NCI-H82 (cell line): ENCODE data around the gene ERC2.

Experiments used
- DNase-seq: peaks from one replicate; lab custom pipeline; 2025; lab: John Stamatoyannopoulos, UW

The ERC2 gene

DNA sequence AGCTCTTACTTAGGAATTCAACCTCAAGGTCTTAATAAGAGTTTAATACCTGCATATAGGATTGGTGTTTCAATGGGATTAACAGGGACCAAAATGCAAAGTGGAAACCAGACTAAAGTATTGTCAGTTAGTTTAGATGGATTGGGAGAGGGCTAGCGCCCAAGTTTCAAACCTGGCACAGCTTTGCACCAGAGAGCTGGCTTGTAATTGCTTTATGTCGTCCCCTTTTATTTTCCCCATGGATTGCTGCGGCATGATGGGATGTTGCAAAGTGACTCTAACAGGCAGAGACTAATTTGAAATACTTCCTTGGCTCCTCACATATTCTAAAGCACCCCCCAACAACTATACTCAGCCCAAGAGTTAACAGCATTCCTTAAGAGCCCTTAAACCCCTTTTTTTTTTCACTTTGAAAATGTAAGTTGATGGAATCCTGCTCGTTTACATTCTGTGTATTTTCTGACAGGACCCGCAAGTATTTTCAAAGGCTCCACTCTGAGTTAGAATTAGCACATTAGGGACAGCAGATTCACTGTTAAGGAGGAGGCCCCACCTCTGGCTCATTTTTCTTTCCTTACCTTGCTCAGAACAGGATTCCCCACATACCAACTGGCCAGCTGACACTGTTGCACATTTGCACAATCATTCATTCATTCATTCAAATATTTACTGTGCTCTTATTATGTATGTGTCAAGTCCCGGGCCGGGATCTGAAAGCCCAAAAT, 214.2 kb downstream of the ERC2 start:
- peak; percentile 29 for DNase-seq

DNA sequence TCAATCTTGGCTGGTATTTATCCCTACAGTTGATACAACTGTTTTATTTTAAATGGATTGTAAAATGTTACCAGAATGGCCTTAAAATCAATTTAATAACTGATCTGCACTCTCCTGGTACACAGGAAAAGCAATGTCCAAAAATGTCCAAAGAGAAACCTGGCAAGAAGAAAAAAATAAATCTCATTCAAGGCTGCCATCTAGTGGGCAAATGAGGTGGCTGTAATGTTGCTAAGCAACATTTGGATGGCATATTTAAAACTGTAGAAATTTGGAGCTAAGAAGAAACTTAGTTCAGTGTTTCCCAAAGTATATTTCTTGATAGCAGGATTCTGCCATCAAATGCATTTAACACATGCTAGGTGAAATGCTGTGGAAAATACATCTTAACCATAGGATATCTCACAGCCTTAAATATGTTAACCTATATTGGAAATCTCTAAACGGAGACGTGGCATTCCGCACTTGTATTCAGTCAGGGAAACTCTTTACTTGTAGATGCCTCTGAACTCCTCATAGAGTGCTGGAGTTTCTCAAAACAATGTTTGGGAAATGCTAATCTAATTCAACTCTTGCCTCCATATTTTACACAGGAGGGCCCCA, 216.8 kb downstream of the ERC2 start:
- peak; percentile 66 for DNase-seq

DNA sequence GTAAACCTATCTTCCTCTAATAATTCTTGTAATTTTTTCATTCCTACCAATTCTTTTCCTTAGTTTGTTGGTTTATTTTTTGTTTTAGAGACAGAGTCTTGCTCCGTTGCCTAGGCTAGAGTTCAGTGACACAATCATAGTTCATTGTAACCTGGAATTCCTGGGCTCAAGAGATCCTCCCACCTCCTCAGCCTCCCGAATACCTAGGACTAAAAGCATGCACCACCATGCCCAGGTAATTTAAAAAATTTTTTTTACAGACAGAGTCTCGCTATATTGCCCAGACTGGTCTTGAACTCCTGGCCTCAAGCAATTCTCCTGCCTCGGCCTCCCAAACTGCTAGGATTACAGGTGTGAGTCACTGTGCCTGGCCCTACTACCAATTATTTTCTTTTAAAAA, 220.2 kb downstream of the ERC2 start:
- no peak for DNase-seq

GRCh38 chr3:56238299-56238698, 230.0 kb downstream of the ERC2 start:
- DNase-seq = no peak

DNA sequence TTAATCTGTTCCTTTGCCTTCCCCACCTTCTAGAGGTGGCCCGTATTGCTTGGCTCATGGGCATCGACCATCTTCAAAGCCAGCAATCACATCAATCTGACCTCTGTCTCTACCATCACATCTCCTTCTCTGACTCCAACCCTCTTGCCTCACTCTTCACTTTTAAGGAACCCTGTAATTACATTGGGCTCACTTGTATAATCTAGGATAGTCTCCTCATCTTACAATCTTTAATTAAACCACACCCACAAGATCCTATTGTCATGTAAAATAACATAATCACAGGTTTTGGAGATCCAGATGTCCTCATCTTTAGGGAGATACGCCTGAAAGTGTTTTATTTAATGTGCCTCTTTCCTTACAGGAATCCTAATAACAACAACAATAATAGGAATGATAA, 234.5 kb downstream of the ERC2 start:
- no peak for DNase-seq

- DNase-seq = no peak
These were observed 239.0 kb downstream of the ERC2 start for GRCh38 chr3:56229311-56229710.

- DNase-seq = no peak
These were observed 245.4 kb downstream of the ERC2 start for GRCh38 chr3:56222866-56223265.

GRCh38 chr3:56219894-56220805, 248.1 kb downstream of the ERC2 start:
- DNase-seq = no peak

GRCh38 chr3:56209982-56210751, 258.1 kb downstream of the ERC2 start:
- DNase-seq = no peak

DNA sequence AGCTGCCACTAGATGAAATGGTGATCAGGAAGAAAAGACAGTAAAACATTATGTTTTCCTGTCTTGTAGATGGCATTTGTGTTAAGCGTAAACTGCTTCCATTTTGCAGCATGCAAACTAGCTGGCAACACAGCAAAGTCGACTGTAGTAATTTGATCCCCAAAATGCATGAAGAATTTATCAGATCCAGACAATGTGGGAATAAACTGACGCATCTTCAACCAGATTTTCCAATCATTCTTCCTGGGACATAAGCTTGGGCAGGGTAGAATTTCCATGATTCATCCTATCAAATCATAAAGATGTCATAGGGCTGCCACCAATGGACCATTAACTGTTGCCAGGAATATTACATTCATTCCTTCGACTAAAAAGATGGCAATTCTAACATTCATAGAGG, 260.3 kb downstream of the ERC2 start:
- no peak for DNase-seq

DNA sequence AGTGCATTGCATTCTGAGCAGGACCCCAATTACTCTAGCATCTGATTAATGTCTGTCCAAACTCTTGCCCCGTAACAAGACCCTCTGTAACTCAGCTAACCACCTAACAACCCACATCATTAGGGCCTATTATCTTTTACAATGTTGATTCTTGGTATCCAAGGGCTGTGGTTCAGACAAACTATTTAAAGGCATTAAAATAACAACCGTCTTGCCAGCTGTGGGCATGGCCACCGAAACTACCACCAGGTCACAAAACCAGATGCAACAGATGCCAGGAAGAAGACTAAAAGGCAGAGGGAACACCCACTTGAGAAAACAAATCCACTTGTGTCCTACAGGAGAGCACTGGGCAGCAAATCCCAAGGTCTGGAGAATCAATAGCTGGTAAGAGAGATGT, 262.9 kb downstream of the ERC2 start:
- no peak for DNase-seq

GRCh38 chr3:56202997-56203396, 265.3 kb downstream of the ERC2 start:
- peak; percentile 27 for DNase-seq

DNA sequence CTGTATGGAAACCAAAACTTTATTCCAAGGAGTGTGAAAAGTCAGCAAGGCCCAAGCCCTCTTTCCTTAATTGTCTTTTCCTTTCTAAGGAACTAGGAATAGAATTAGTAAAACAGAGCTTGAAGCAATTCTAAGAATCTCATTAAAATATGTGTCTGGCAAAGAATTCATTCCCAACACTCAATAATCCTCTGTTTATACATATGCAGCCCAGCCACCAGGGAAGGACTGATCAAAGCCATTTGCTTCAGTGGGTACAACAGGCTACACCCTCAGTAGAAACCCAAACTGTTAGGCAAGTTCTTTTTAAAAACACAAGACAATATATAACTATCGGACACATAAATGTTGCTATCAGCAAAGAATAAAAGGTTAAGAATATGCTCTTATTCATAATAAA, 266.9 kb downstream of the ERC2 start:
- no peak for DNase-seq

DNA sequence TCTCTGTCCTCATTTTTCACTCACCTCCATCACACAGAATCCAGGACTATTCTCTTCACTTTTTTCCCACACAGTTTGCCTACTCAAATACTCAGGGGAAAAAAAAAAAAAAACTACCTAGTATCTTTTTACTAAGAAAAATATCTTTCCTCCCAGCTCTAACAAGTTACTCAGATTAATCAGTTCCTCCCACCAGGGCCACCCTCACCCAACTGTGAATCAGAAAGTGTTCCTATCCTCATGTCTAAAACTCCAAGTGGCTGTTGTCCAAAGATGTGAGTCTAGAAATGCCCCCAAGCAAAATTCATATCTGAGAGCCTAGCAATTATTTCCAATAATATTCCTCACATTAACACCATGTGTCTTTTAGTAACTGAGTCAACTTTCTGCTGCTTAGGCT, 268.0 kb downstream of the ERC2 start:
- DNase-seq = no peak

DNA sequence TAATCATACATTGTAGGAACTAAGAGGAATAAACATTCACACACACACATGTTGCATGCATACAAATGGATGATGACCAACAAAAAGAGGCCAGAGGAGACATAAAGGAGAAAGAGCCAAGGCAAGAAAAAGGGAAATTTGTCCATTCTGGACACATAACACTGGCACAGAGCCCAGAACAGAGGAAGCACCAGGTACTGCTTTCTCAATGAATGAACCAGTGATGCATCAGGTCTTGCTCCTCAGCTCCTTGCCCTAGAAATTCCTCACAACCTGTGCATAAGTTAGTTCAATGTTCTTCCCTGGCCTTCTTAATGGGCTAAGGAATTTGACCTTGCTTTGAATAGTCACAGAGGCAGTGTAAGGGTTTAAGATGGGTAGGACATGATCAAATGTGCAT, 270.3 kb downstream of the ERC2 start:
- DNase-seq = no peak

- DNase-seq = no peak
These were observed 270.9 kb downstream of the ERC2 start for GRCh38 chr3:56197259-56197965.

GRCh38 chr3:56196700-56197099, 271.6 kb downstream of the ERC2 start:
- peak; percentile 22 for DNase-seq

DNA sequence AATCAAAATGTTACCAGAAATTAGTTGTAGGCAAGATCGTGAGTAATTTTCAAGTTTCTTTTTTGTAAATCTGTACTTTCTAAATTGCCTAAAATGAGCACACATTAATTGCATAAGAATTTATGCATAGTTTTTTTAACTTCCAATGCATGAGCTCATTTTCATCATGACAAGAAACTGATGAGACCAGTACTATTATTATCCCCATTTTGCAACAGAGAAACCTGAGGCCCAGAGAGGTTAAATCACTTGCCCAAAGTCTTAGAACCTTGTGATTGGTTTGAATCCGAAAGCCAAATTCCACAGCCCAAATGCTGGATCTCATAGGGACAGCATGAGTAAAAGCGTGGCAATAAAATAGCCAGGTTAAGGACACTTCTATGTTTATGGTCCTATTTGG, 274.7 kb downstream of the ERC2 start:
- DNase-seq = no peak

- no peak for DNase-seq
These were observed 276.3 kb downstream of the ERC2 start for GRCh38 chr3:56192001-56192400.

DNA sequence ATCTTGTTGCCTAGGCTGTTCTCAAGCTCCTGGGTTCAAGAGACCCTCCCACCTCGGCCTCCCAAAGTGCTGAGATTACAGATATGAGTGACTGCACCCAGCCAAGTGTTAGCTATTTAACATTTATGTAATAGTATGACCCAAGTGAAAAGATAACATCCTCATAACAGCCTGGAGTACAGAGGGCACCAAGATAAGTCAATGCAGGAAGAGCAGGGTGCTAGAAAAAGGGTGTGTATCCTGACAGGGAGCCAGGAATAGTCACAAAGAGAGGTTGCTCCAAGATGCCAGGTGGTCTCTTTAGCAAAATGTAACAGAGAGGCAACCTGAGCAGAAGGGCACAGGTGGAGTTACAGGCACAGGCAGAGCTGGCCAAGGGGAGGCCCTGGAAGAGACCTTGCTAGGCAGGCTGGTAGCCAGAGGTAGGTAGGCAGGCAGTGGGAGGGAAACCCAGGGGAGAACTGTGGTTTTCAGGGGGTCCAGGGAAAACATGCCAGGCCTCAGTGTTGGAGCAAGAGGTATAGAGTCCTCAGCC, 277.4 kb downstream of the ERC2 start:
- no peak for DNase-seq

DNA sequence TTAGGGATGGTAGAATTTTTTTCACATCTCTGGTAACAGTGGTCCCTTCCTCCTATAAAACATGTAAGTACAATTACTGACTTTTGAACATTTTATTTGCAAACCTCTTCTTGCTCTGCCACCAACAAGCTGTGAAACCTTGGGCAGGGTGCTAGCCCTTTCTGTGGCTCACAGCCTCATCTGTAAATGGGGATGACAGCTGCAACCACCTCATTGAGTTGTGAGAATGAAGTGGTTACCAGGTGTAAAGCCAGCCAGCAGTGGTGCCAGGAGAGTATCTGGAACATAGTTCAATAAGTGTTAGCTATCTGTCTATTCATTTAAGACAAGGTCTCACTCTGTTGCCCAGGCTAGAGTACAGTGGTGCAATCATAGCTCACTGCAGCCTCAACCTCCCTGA, 278.1 kb downstream of the ERC2 start:
- DNase-seq = no peak
